K562 (cell line): ENCODE measurements around the gene PTPN1. TPM values are rescaled to one million over a fixed set of nuclear protein-coding genes. Genes with fewer than 3 reads are reported as not detected.

ENCODE experiments used
- HDAC1 ChIP-seq, 2 experiments: fragments of 450-650 bp; IDR thresholded peaks; 2 replicates each; pipeline ENCODE4 v1.6.1; 2016 to 2017; ENCODE audit warnings: inconsistent platforms in 1 of 2, mild to moderate bottlenecking in 1 of 2, moderate library complexity in 1 of 2
- NCOA1 ChIP-seq: fragments of 450-650 bp; IDR thresholded peaks from 2 replicates; pipeline ENCODE4 v1.6.1; 2016; ENCODE audit warnings: low read depth
- NFE2L1 ChIP-seq: fragments of 450-650 bp; IDR thresholded peaks from 2 replicates; pipeline ENCODE4 v1.6.1; 2016; ENCODE audit warnings: missing genetic modification characterization, low read depth, mild to moderate bottlenecking, missing compliant biosample characterization, moderate library complexity, borderline replicate concordance
- NONO ChIP-seq, 2 experiments: fragments of 200-400 bp in 1 of 2; fragments of 450-650 bp in 1 of 2; formaldehyde crosslinking in 1 of 2; IDR thresholded peaks; 2 replicates each; pipeline ENCODE4 v1.6.1; 2017; ENCODE audit warnings: low read depth in 2 of 2, mild to moderate bottlenecking in 2 of 2, moderate library complexity in 2 of 2, low read length in 1 of 2
- POLR2A ChIP-seq: fragments of 450-650 bp; conservative IDR thresholded peaks from 2 replicates; pipeline ENCODE4 v1.6.1; 2016
- TAF9B ChIP-seq: fragments of 450-650 bp; IDR thresholded peaks from 2 replicates; pipeline ENCODE4 v1.6.1; 2018; ENCODE audit warnings: mild to moderate bottlenecking; ENCODE audit not compliant: partially characterized antibody
- TFE3 ChIP-seq: fragments of 450-650 bp; formaldehyde crosslinking; IDR thresholded peaks from 2 replicates; pipeline ENCODE4 v1.4.0; 2020; ENCODE audit warnings: mild to moderate bottlenecking, mixed read lengths
- XRCC4 ChIP-seq: IDR thresholded peaks from one replicate; pipeline ENCODE4 v1.6.1; 2011; ENCODE audit not compliant: insufficient read depth, insufficient read length; ENCODE audit errors: extremely low read depth
- ZBTB40 ChIP-seq, 2 experiments: fragments of 450-650 bp in 1 of 2; sonication (generic) in 1 of 2; formaldehyde crosslinking in 1 of 2; IDR thresholded peaks; 2 replicates each; pipeline versions ENCODE4 v1.7.1 to v1.9.0; 2016 to 2022; ENCODE audit warnings: inconsistent platforms in 1 of 2, mild to moderate bottlenecking in 1 of 2, missing genetic modification reagents in 1 of 2
- ZNF282 ChIP-seq: sonication (generic); formaldehyde crosslinking; IDR thresholded peaks from 2 replicates; pipeline ENCODE4 v1.8.1; 2023; ENCODE audit warnings: missing genetic modification reagents
- ZNF561 ChIP-seq: fragments of 450-650 bp; formaldehyde crosslinking; conservative IDR thresholded peaks from 2 replicates; pipeline ENCODE4 v1.4.0; 2020; ENCODE audit warnings: mild to moderate bottlenecking, moderate library complexity
- ZNF609 ChIP-seq: sonication (generic); formaldehyde crosslinking; IDR thresholded peaks from 2 replicates; pipeline ENCODE4 v1.8.1; 2023; ENCODE audit warnings: missing genetic modification reagents, mild to moderate bottlenecking, borderline replicate concordance
- polyA plus RNA-seq, 8 experiments: library from polyadenylated mRNA; depleted of rRNA in 4 of 8; stranded (reverse) in 5 of 8; unstranded in 3 of 8; fragments of >200 nt; fragmentation: Nextera tagmentation in 2 of 8; fragmentation: Illumina TruSeq in 1 of 8; extraction: Ambion mirVana in 2 of 8; extraction: Trizol in 1 of 8; gene quantifications; 2 replicates each; pipeline versions ENCODE4 v1.2.1 to v1.2.3, GENCODE V29; 2011 to 2014; ENCODE audit warnings: inconsistent platforms in 1 of 8, missing spikeins in 1 of 8
- total RNA-seq, 7 experiments: library from RNA; depleted of rRNA in 6 of 7; stranded (reverse); fragments of >200 nt in 6 of 7; fragmentation: Illumina TruSeq in 2 of 7; extraction: Trizol in 2 of 7; gene quantifications; 2 replicates each; pipeline versions ENCODE4 v1.2.1 to v1.2.3, GENCODE V29; 2011 to 2021; ENCODE audit warnings: low replicate concordance in 1 of 7

PTPN1 gene
- total and polyA plus RNA-seq, 9 of the 15 experiments (the other 6 are each of a cell fraction or from before 2014, with no cell fraction given): 11.0 to 85.3 (median 54.0) TPM

GRCh38 chr20:50482396-50482981 is 27.7 kb upstream of the PTPN1 start (continued):
- TF ChIP-seq TFE3 (CRISPR knock-in tag) (no peak), TAF9B (peak; percentile 43), NCOA1 (peak; percentile 74; the same call in 1 of the 2 replicates), HDAC1 (IDR thresholded peaks at IDR 0.05) (peak in 1 of 2 experiments; percentile 18; a peak in 1 of 4 replicates), XRCC4 (no peak), ZNF609 (no peak), NONO (IDR thresholded peaks at IDR 0.05; ENCODE audit: low read depth in 2 of 2, low read length in 1 of 2) (no peak), ZNF282 (no peak), NFE2L1 (0 out of 2 replicates have a peak, but pooled peaks have one; percentile 14), ZNF561 (CRISPR knock-in tag) (no peak), POLR2A (no peak), ZBTB40 (IDR thresholded peaks at IDR 0.05) (no peak), ZBTB40 (CRISPR knock-in tag; IDR thresholded peaks at IDR 0.05) (no peak)
